Naive thymus-derived CD4-positive, alpha-beta T cell (primary cell): Measurements from ENCODE around the gene LGMN. TPM values are rescaled to one million over a fixed set of nuclear protein-coding genes. Genes with fewer than 3 reads are reported as not detected.
A peak's percentile ranks its signal among the peaks of the same experiment; 100 is the strongest.
"Not testable (repeated sequence)": the region's sequence is repeated elsewhere in the genome, so short reads cannot be mapped to it uniquely, and the experiment has no call there.

ENCODE experiments used
- ATAC-seq: fragments of 150-1000 bp; cut with Tn5 transposase; 2 replicates; pipeline ENCODE4 v1.10.0; 2021; ENCODE audit warnings: mild to moderate bottlenecking, moderate library complexity
- CTCF ChIA-PET: fragments of 350-600 bp; sonication (Branson Sonifier 250); formaldehyde crosslinking; loops from one replicate; lab custom pipeline; 2021; ENCODE audit warnings: antibody characterized with exemption; lab: Charles Lee
- POLR2A ChIA-PET: fragments of 350-600 bp; sonication (Branson Sonifier 250); formaldehyde crosslinking; loops from one replicate; lab custom pipeline; 2021; ENCODE audit warnings: antibody characterized with exemption, inconsistent platforms; lab: Charles Lee
- DNase-seq, 9 donors: peaks; one replicate each; pipeline versions ENCODE4 v3.0.0 to v3.0.0-alpha.2; 2020 to 2022; ENCODE audit warnings: mixed read lengths in 1 of 9
- H3K27ac ChIP-seq: one replicate; pipeline ENCODE4 v1.7.0; 2013; ENCODE audit warnings: mild to moderate bottlenecking, low read depth, low read length, moderate library complexity
- H3K27me3 ChIP-seq, 2 donors: one replicate each; pipeline ENCODE4 v1.7.0; 2013; ENCODE audit warnings: low read length in 2 of 2, mild to moderate bottlenecking in 2 of 2, moderate library complexity in 2 of 2; ENCODE audit not compliant: control insufficient read depth in 2 of 2, insufficient read depth in 2 of 2
- H3K36me3 ChIP-seq, 3 experiments: 1 replicate in 2 of 3; 2 replicates in 1 of 3; pipeline ENCODE4 v1.7.0; 2013; ENCODE audit warnings: low read length in 3 of 3, mild to moderate bottlenecking in 3 of 3, moderate library complexity in 1 of 3; ENCODE audit not compliant: insufficient read depth in 3 of 3, control insufficient read depth in 2 of 3
- H3K4me1 ChIP-seq, 2 donors: one replicate each; pipeline ENCODE4 v1.7.0; 2013; ENCODE audit warnings: low read length in 2 of 2, mild to moderate bottlenecking in 2 of 2, moderate library complexity in 1 of 2; ENCODE audit not compliant: control insufficient read depth in 2 of 2, insufficient read depth in 2 of 2
- H3K4me3 ChIP-seq: 2 replicates; pipeline ENCODE4 v1.7.0; 2013; ENCODE audit warnings: mild to moderate bottlenecking, low read length
- H3K9me3 ChIP-seq, 3 experiments: 1 replicate in 2 of 3; 2 replicates in 1 of 3; pipeline ENCODE4 v1.7.0; 2013; ENCODE audit warnings: low read length in 3 of 3; ENCODE audit not compliant: control insufficient read depth in 2 of 3
- H3K27ac Mint-ChIP-seq, 9 donors: one replicate each; pipeline ENCODE4 v1.8.0; 2020 to 2022; ENCODE audit warnings: mixed read lengths in 9 of 9, mild to moderate bottlenecking in 8 of 9, moderate library complexity in 5 of 9, inconsistent platforms in 2 of 9
- H3K27me3 Mint-ChIP-seq, 5 donors: one replicate each; pipeline ENCODE4 v1.8.0; 2021 to 2022; ENCODE audit warnings: mixed read lengths in 5 of 5, mild to moderate bottlenecking in 1 of 5
- H3K36me3 Mint-ChIP-seq, 5 donors: one replicate each; pipeline ENCODE4 v1.8.0; 2020 to 2022; ENCODE audit warnings: mixed read lengths in 5 of 5, mild to moderate bottlenecking in 3 of 5, inconsistent platforms in 1 of 5
- H3K4me1 Mint-ChIP-seq, 7 donors: one replicate each; pipeline ENCODE4 v1.8.0; 2020 to 2022; ENCODE audit warnings: mixed read lengths in 7 of 7, mild to moderate bottlenecking in 3 of 7, inconsistent platforms in 1 of 7
- H3K4me3 Mint-ChIP-seq, 10 donors: one replicate each; pipeline ENCODE4 v1.8.0; 2020 to 2022; ENCODE audit warnings: mild to moderate bottlenecking in 10 of 10, mixed read lengths in 10 of 10, moderate library complexity in 6 of 10, inconsistent platforms in 2 of 10
- H3K9me3 Mint-ChIP-seq, 11 donors: one replicate each; pipeline ENCODE4 v1.8.0; 2020 to 2022; ENCODE audit warnings: mixed read lengths in 11 of 11, mild to moderate bottlenecking in 4 of 11, inconsistent platforms in 1 of 11, moderate library complexity in 1 of 11
- intact Hi-C, 2 donors: fragments of 100-400 bp; cut with micrococcal nuclease; formaldehyde crosslinking; loops; one replicate each; pipeline ENCODE4 v1.15.1; 2023
- polyA plus RNA-seq, 2 donors: library from polyadenylated mRNA; unstranded; fragments of 300-500 nt; fragmentation: Illumina TruSeq; gene quantifications; one replicate each; pipeline ENCODE4 v1.2.3, GENCODE V29; 2021
- total RNA-seq, 6 experiments: library from RNA in 5 of 6; stranded (reverse) in 5 of 6; gene quantifications; 1 replicate in 5 of 6; 2 replicates in 1 of 6; pipeline ENCODE4 v1.2.3 and lab custom pipeline; 2021 to 2026

Gene LGMN
- total and polyA plus RNA-seq, 7 experiments from 2014 or later: 8.7 to 28.7 (median 25.2) TPM

- Histone ChIP-seq H3K9me3 (no peaks in the 10 kb centered on the region), H3K36me3 (peaks cover 0 to 94% (median 43%) of the 10 kb centered on the region in 3 experiments), H3K27ac (no peak overlapping the region), H3K4me3 (no peak overlapping the region), H3K27me3 (no peaks in the 10 kb centered on the region), H3K4me1 (peaks cover 1 to 7% of the 10 kb centered on the region in 2 donors)
- Mint-ChIP-seq H3K27me3 (no peaks in the 10 kb centered on the region), H3K27ac (peak overlapping the region in 3 of 9 donors; percentile 38 to 82 (median 67)), H3K4me1 (peaks cover 6 to 12% (median 7%) of the 10 kb centered on the region in 7 donors), H3K9me3 (no peaks in the 10 kb centered on the region), H3K36me3 (peaks cover 0 to 26% (median 13%) of the 10 kb centered on the region in 5 donors), H3K4me3 (no peak overlapping the region)
- intact Hi-C loops: loop anchor here (10.0 kb wide), 2 partner anchors 331 to 361 kb away; partner anchors contain the start of gene SLC24A4 (in 1 of the 2)
- POLR2A ChIA-PET: interaction anchor here (0.8 kb wide), 1 partner anchor 35 kb away, joined by 3 read pairs; no protein-coding TSS in a partner anchor
- no peak for ATAC-seq
- CTCF ChIA-PET: interaction anchor here (0.6 to 1.8 kb wide), 5 partner anchors 15 to 775 kb away, joined by 3 to 8 read pairs (median 3); no protein-coding TSS in a partner anchor
- no peak for DNase-seq
Measured at GRCh38 chr14:92685784-92686355, 62.6 kb downstream of the LGMN start.

- ChIA-PET POLR2A (interaction anchor here (0.9 kb wide), 1 partner anchor 8 kb away, joined by 3 read pairs; no protein-coding TSS in a partner anchor), CTCF (interaction anchor here (0.6 to 0.7 kb wide), 2 partner anchors 16 to 23 kb away, joined by 3 to 5 read pairs; no protein-coding TSS in a partner anchor)
Measured at GRCh38 chr14:92684801-92685560, 63.4 kb downstream of the LGMN start.

GRCh38 chr14:92683041-92683440 lies 65.4 kb downstream of the LGMN start:
- H3K4me1 ChIP-seq: peaks cover 6 to 12% of the 10 kb centered on the region in 2 donors
- H3K4me1 Mint-ChIP-seq: peaks cover 8 to 21% (median 12%) of the 10 kb centered on the region in 7 donors

More at GRCh38 chr14:92684801-92685560, 63.4 kb downstream of the LGMN start:
- intact Hi-C loops: loop anchor here (5.0 to 10.0 kb wide), 4 partner anchors 133 to 360 kb away; partner anchors contain the start of genes RIN3 (in 2 of the 2) and SLC24A4 (in 1 of the 2)
- H3K9me3 Mint-ChIP-seq: no peaks in the 10 kb centered on the region
- DNase-seq (no peak), ATAC-seq (no peak)
- peak overlapping the region in 1 of 9 donors; percentile 67 for H3K27ac Mint-ChIP-seq
- peaks cover 0 to 32% (median 20%) of the 10 kb centered on the region in 5 donors for H3K36me3 Mint-ChIP-seq
- peaks cover 6 to 12% of the 10 kb centered on the region in 2 donors for H3K4me1 ChIP-seq
- H3K4me3 ChIP-seq: no peak overlapping the region
- H3K27me3 Mint-ChIP-seq: no peaks in the 10 kb centered on the region
- no peak overlapping the region for H3K4me3 Mint-ChIP-seq
- peaks cover 0 to 94% (median 39%) of the 10 kb centered on the region in 3 experiments for H3K36me3 ChIP-seq
- H3K27ac ChIP-seq: no peak overlapping the region
- no peaks in the 10 kb centered on the region for H3K27me3 ChIP-seq
- no peaks in the 10 kb centered on the region for H3K9me3 ChIP-seq
- H3K4me1 Mint-ChIP-seq: peaks cover 8 to 16% (median 8%) of the 10 kb centered on the region in 7 donors

GRCh38 chr14:92680781-92681650 lies 67.4 kb downstream of the LGMN start:
- intact Hi-C loops: loop anchor here (1.0 to 10.0 kb wide), 11 partner anchors 30 to 546 kb away; partner anchors contain the start of genes RIN3 (in 2 of the 2) and SLC24A4 (in 1 of the 2)
- Histone ChIP-seq H3K4me1 (peaks cover 19 to 24% of the 10 kb centered on the region in 2 donors), H3K36me3 (peaks cover 0 to 98% (median 53%) of the 10 kb centered on the region in 3 experiments), H3K27me3 (no peaks in the 10 kb centered on the region), H3K4me3 (no peak overlapping the region), H3K27ac (peak overlapping the region; percentile 63), H3K9me3 (no peaks in the 10 kb centered on the region)
- Mint-ChIP-seq H3K4me3 (peak overlapping the region in 4 of 10 donors; percentile 8 to 36 (median 27)), H3K36me3 (peaks cover 0 to 64% (median 47%) of the 10 kb centered on the region in 5 donors), H3K4me1 (peaks cover 15 to 41% (median 26%) of the 10 kb centered on the region in 7 donors), H3K27me3 (no peaks in the 10 kb centered on the region), H3K27ac (peak overlapping the region; percentile 34 to 95 (median 86)), H3K9me3 (peaks cover 0 to 5% (median 0%) of the 10 kb centered on the region in 11 donors)
- ChIA-PET POLR2A (interaction anchor here (0.5 to 2.0 kb wide), 8 partner anchors 9 to 67 kb away, joined by 3 to 9 read pairs (median 3); no protein-coding TSS in a partner anchor), CTCF (interaction anchor here (1.0 to 4.2 kb wide), 12 partner anchors 10 to 179 kb away, joined by 3 to 37 read pairs (median 5); no protein-coding TSS in a partner anchor)
- DNase-seq (peak; percentile 57 to 79 (median 73)), ATAC-seq (peak; percentile 87)

More at GRCh38 chr14:92683041-92683440, 65.4 kb downstream of the LGMN start:
- Histone ChIP-seq H3K27ac (no peak overlapping the region), H3K36me3 (peaks cover 0 to 98% (median 49%) of the 10 kb centered on the region in 3 experiments), H3K9me3 (no peaks in the 10 kb centered on the region), H3K4me3 (no peak overlapping the region), H3K27me3 (no peaks in the 10 kb centered on the region)
- Mint-ChIP-seq H3K27me3 (no peaks in the 10 kb centered on the region), H3K9me3 (peaks cover 0 to 2% (median 0%) of the 10 kb centered on the region in 11 donors), H3K4me3 (no peak overlapping the region), H3K27ac (peak overlapping the region in 4 of 9 donors; percentile 21 to 68 (median 46)), H3K36me3 (peaks cover 0 to 50% (median 33%) of the 10 kb centered on the region in 5 donors)
- intact Hi-C loops: loop anchor here (5.0 to 10.0 kb wide), 4 partner anchors 131 to 358 kb away; partner anchors contain the start of genes RIN3 (in 2 of the 2) and SLC24A4 (in 1 of the 2)
- ChIA-PET POLR2A (interaction anchor here (1.1 to 2.0 kb wide), 2 partner anchors 32 to 69 kb away, joined by 3 to 9 read pairs; no protein-coding TSS in a partner anchor), CTCF (interaction anchor here (0.6 to 4.2 kb wide), 5 partner anchors 50 to 136 kb away, joined by 3 to 37 read pairs (median 4); no protein-coding TSS in a partner anchor)
- no peak for DNase-seq
- ATAC-seq: no peak

- not testable (repeated sequence) for H3K27me3 ChIP-seq, H3K4me3 ChIP-seq, DNase-seq, H3K27me3 Mint-ChIP-seq, H3K9me3 ChIP-seq, H3K4me3 Mint-ChIP-seq, H3K9me3 Mint-ChIP-seq, ATAC-seq
- Mint-ChIP-seq H3K36me3 (peaks cover 0 to 62% (median 48%) of the 10 kb centered on the region in 5 donors), H3K4me1 (peaks cover 22 to 48% (median 32%) of the 10 kb centered on the region in 7 donors), H3K27ac (peak overlapping the region in 5 of 9 donors; percentile 43 to 95 (median 77))
- ChIA-PET POLR2A (interaction anchor here (0.5 to 1.9 kb wide), 5 partner anchors 10 to 65 kb away, joined by 3 to 4 read pairs (median 3); no protein-coding TSS in a partner anchor), CTCF (interaction anchor here (1.3 to 4.2 kb wide), 7 partner anchors 11 to 94 kb away, joined by 3 to 37 read pairs (median 7); no protein-coding TSS in a partner anchor)
- Histone ChIP-seq H3K27ac (peak overlapping the region; percentile 63), H3K4me1 (peaks cover 19 to 30% of the 10 kb centered on the region in 2 donors), H3K36me3 (peaks cover 0 to 98% (median 47%) of the 10 kb centered on the region in 3 experiments)
- intact Hi-C loops: loop anchor here (2.0 to 10.0 kb wide), 7 partner anchors 30 to 546 kb away; partner anchors contain the start of genes RIN3 (in 2 of the 2) and SLC24A4 (in 1 of the 2)
Measured at GRCh38 chr14:92680330-92680729, 68.1 kb downstream of the LGMN start.
